Activated CD8-positive, alpha-beta memory T cell treated with anti-CD3 and anti-CD28 coated beads for 1 hour (primary cell): ENCODE measurements around the gene AEBP1.

Source experiments
- DNase-seq, 2 donors: peaks; one replicate each; pipeline ENCODE4 v3.0.0-alpha.2; 2020; ENCODE audit warnings: low read depth in 1 of 2; ENCODE audit errors: extremely low read depth in 1 of 2

Gene AEBP1

GRCh38 chr7:44066494-44067063 is 37.6 kb upstream of the AEBP1 start:
- DNase-seq: no peak

DNA sequence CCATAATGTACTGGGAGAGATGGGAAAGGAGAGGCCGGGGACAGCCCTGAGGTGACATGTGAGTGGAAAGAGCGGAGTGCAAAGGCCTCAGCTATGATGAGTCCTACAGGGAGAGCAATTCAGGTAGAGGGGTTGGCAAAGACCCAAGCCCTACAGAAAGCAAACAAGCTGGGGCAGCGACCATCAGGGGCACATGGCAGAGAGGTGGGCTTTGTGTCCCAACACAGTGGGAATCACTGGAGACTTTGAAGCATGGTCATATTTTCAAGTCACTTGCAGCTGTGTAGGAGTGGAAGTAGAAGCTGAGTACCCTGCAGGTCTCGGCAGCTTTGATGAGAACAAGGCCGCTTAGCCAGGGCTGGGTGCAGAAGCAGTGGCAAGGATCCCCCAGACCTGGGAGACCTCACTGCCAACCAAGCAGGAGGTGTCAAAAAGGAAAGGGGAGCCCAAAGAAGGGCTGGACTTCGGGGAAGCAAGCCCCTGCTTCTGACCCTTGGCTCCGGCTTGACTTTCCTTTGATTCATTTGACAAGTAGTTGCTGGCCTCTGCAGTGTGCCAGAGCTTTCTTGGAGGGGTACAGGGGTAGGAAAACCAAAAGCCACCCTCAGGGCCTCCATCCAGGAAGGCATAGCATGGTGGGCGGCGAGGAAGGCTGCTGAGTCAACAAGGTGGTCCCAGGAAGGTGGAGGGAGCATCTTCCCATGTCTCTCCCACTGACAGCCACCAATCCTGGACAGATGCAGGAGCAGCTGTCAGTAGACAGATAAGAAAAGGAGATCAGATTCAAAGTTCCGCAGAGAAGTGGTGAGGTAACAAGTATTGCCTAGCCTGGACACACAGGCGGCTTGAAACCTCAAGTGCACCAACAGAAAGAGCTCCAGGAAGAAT is 36.8 kb upstream of the AEBP1 start:
- DNase-seq: no peak

DNA sequence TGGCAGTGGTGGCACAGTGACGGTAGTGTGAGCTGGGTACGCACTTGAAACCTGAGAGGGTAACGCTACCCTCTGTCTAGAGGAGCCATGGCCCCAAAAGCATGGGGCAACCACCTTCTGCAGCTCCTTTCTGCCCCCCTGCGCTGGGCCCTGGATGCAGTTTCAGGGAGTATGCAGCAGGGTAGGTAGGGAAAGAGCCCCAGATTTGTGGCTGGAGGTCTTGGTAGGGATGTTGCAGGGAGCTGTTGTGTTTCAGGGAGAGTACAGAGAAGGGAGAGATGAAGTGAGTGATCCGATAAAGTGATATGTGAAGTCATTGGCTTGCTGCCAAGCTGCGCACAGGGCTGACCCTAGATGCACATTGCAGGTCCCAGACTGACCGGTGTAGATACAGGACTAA is 36.1 kb upstream of the AEBP1 start:
- DNase-seq: no peak

DNA sequence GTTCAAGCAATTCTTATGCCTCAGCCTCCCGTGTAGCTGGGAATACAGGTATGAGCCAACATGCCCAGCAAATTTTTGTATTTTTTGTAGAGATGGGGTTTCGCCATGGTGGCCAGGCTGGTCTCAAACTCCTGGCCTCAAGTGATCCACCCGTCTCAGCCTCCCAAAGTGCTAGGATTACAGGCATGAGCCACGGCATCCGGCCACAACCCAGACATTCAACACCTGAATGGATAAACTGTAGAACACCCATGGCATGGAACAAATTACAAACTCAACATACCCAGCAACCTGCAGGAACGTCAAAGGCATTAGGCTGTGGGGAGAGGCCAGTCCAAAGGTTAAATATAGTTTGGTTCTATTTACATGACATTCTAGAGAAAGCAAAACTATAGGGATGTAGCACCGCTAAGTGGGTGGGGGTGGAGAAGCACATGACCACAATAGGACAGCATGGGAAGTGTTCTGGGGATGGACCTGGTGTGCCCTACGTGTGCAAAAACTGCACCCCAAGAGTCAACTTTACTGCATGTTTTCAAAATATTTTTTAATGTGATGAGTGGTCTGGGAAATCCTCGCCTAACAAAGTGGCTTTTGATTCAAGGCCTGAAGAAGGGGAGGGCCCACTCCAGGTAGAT is 32.3 kb upstream of the AEBP1 start:
- DNase-seq: no peak

DNA sequence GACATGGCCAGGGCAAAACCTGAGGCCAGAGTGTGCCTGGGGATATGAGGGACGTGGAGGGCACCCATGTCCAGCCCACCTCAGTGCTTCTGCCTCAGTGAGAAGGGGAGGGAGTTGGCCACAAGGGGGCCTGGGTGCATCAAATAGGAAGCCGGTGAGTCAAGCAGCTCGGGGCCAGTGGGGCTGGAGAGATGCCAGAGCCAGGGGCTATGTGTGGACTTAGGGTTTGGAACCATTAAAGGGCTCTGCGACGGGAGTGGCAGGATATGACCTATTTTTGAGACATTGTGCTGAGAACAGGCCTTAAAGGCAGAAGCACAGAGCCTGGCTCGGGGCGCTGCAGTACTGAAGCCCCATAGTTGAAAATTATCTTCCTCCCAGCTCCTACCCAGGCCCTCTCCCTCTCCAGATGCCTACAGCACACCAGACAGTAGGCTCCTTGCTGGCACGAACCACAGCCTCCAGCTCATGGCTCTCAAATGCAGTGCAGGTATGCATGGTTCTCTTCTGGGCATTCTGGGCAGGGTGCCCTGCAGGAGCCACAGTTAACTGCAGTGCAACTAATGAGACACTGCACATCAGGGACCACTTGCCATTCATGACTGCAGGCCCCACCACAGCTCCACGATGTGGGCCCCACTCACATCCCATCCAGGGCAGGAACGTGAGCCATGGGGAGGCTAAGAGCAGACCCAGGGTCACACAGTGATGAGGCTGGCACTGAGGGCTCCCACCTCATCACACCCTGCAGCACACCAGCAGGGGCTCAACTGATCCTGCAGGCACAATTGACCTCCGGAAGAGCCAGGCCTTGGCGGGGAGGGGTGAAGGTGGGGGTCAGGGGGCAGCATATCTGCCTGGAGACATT is 31.5 kb upstream of the AEBP1 start:
- no peak for DNase-seq

DNA sequence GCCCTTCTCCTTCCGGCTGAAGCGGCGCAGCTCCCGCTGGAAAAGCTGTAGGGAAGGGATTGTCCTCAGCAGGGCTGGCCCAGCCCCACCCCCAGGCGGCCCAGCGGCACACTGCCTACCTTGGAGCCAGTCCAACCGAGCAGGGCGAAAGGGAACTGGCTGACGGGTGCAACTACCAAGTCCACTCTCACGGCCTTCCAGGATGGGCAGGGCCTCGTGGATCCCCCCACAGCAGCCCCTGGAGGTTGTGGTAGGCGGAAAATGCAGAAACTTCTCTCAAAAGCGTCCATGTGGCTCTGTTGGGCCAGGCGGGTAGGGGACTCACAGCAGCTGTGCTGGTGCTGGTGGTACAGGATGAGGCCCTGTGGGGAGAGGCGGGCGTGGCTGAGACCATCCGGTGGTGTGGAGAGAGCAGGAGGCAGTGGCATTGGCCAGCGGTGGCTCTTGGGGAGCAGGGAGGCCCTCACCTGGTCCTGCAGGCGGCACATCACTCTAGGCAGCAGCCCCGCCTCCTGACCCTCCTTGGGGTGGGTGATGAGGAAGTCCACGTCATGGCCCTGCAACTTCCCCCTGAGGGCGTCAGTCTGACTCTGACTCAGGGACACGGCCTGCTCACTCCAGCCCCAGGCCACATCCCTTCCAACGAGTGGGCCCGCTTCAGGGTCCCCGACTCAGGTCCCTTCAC is 30.3 kb upstream of the AEBP1 start:
- peak in 1 of 2 donors; percentile 32 for DNase-seq

GRCh38 chr7:44074349-44074695 is 29.8 kb upstream of the AEBP1 start:
- no peak for DNase-seq

DNA sequence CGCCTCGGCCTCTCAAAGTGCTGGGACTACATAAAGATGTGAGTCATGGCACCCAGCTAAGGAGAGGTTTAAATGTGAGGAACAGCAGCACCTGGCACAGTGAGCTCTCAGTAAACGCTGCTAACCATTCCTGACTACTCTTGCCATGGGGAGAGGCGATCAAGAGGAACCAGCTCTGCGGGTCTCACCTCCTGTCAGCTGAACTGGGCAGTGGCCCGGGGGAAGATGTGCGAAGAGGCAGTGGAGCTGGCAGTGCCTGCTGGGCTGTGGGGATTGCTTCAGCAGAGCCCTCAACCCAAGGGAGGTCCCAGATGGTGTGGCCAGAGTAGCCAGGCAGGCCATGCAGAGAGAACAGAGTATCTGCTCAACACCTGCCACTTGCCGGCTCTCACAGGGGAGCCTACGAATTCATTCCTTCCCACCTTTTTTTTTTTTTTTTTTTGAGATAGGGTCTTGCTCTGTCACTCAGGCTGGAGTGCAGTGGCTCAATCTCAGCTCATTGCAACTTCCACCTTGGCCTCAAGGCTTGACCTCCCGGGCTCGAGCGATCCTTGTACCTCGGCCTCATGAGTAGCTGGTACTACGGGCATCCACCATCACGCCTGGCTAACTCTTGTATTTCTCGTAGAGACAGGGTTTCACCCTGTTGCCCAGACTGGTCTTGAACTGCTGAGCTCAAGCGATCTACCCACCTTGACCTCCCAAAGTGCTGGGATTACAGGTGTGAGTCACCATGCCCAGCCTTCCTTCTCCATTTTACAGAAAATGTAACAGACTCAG is 28.7 kb upstream of the AEBP1 start:
- DNase-seq: no peak

GRCh38 chr7:44076101-44076895 is 27.8 kb upstream of the AEBP1 start:
- no peak for DNase-seq

- DNase-seq: no peak
Measured at GRCh38 chr7:44077061-44077460, 27.1 kb upstream of the AEBP1 start.

- DNase-seq: no peak
Measured at GRCh38 chr7:44077681-44078091, 26.5 kb upstream of the AEBP1 start.

GRCh38 chr7:44078521-44078920 is 25.6 kb upstream of the AEBP1 start:
- DNase-seq: no peak

DNA sequence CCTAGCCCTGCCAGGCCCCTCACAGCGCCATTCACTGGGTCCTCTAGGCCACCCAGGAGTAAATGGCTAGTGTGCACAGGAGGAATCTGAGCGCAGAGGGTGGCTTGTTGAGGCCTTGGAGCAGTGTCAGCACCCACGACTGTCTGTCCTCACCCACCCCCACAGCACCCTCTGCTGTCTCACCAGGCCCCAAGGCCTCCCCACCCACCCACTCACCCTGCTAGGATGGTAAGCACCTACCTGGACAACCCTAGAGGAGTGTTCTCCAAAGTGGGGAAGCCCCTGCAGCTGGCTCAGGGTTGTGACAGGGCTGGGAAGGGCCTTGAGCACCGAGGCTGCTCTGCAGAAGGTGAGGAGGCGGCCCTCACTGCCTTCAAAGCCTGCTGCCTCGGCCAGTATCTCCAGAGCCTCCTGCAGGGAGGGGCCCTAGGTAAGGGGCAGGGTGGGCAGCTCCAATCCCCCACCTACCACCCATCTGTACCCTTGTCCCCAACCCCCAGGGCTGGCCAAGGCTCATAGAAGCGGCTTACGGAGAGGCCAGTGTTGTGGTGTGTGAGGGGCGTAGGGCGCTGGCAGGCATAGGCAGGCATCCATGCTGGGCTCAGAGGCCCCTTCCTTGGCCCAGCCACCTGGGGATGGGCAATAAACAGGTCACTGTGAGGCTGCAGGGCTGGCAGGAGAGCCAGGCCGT is 24.7 kb upstream of the AEBP1 start:
- no peak for DNase-seq

- DNase-seq: no peak
Measured at GRCh38 chr7:44080118-44080517, 24.0 kb upstream of the AEBP1 start.

DNA sequence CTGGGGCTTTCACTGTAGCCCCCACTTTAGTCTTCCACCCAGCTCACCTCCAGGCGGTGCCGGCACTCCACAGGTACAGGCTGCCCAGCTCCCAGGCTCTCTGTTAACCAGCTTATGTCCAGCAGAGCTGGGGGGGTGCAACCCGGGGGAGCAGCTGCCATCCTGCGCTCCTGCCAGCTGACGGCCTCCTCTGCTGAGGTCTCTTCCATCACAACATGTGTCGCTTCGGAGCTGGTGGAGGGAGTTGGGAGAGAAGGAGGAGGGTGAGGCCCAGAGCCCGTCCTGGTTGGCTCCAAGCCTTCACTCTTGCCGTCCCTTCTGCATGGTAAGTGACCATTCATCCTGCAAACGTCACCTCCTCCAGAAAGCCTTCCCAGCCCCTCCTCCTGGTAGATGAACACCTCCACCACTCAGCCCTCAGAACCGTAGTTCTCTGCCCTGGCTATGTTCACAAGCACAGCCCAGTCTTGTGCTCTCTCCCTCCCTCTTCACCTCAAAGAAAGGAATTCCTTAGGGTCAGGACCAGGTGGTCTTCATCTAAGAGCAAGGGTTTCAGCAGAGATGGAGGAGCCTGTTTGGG is 23.4 kb upstream of the AEBP1 start:
- DNase-seq: no peak

- no peak for DNase-seq
Measured at GRCh38 chr7:44081266-44081748, 22.8 kb upstream of the AEBP1 start.

DNA sequence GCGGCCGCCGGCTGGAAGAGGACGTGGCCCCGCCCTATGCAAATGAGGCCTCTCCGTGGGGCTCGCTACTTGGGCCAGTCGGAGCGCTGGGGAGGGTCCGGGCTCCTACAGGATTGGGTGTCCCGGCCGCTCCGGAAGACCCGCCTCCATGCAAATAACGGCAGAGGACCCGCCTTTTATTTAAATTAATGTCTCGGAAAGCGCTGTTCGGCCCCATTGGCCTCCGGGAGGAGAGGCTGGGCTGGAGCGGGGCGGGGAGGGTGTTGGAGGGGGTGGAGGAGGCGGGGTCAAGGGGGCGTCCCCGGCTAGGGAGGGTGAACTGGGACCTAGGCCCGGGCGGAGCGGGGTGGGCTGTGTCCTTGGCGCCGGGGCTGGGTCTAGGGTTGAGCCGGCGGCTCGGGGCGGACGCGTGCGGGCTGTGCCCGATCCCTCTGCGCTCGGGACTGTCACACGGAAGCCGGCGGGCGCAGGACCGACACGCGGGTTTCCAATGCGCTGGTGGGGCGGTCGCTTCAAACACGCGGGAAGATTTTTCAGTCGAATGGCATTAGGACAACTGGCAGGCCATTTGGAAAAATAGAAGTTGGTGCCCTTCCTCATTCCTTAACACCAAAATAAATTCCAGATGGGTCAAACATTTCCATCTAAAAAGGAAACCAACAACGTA is 21.5 kb upstream of the AEBP1 start:
- DNase-seq: peak; percentile 94 to 95
